KMS-11 (cell line): ENCODE data around the gene ACAT1.

Experiments
- H2AFZ ChIP-seq: fragments of 200-600 bp; sonication (generic); 2 replicates; pipeline ENCODE4 v1.6.1; 2016; ENCODE audit warnings: antibody characterized with exemption, mixed run types, low read depth
- H3K27ac ChIP-seq: fragments of 200-600 bp; sonication (generic); 2 replicates; pipeline ENCODE4 v1.6.1; 2016; ENCODE audit warnings: mild to moderate bottlenecking, mixed run types
- H3K27me3 ChIP-seq: fragments of 200-600 bp; sonication (generic); 2 replicates; pipeline ENCODE4 v1.6.1; 2017; ENCODE audit warnings: mild to moderate bottlenecking, low read depth, mixed run types, moderate library complexity; ENCODE audit not compliant: insufficient read depth
- H3K36me3 ChIP-seq: fragments of 200-600 bp; sonication (generic); 2 replicates; pipeline ENCODE4 v1.6.1; 2017; ENCODE audit warnings: mild to moderate bottlenecking, mixed run types; ENCODE audit not compliant: insufficient read depth
- H3K4me1 ChIP-seq: fragments of 200-600 bp; sonication (generic); 2 replicates; pipeline ENCODE4 v1.6.1; 2016; ENCODE audit warnings: mild to moderate bottlenecking, low read depth, mixed run types; ENCODE audit not compliant: poor library complexity, severe bottlenecking
- H3K4me2 ChIP-seq: fragments of 200-600 bp; sonication (generic); 2 replicates; pipeline ENCODE4 v1.7.0; 2016; ENCODE audit warnings: mild to moderate bottlenecking, mixed run types
- H3K4me3 ChIP-seq: fragments of 200-600 bp; sonication (generic); IDR thresholded peaks from 2 replicates; pipeline ENCODE4 v1.6.1; 2017; ENCODE audit warnings: low read depth, low read length, mixed read lengths; ENCODE audit not compliant: insufficient read depth
- H3K79me2 ChIP-seq: fragments of 200-600 bp; sonication (generic); 2 replicates; pipeline ENCODE4 v1.6.1; 2016; ENCODE audit warnings: low read depth, mixed run types; ENCODE audit not compliant: insufficient read depth
- H3K9ac ChIP-seq: fragments of 200-600 bp; sonication (generic); 2 replicates; pipeline ENCODE4 v1.6.1; 2016; ENCODE audit warnings: mild to moderate bottlenecking, mixed run types
- H4K20me1 ChIP-seq: fragments of 200-600 bp; sonication (generic); 2 replicates; pipeline ENCODE4 v1.6.1; 2016; ENCODE audit warnings: mild to moderate bottlenecking, mixed run types; ENCODE audit not compliant: insufficient read depth
- TF ChIP-seq, protein P1 (sequence below): fragments of 200-600 bp; sonication (generic); conservative IDR thresholded peaks from 2 replicates; pipeline ENCODE4 v1.6.1; 2017; ENCODE audit warnings: low read depth, mild to moderate bottlenecking, antibody characterized with exemption, low read length, moderate library complexity, mixed read lengths

The ACAT1 gene

DNA sequence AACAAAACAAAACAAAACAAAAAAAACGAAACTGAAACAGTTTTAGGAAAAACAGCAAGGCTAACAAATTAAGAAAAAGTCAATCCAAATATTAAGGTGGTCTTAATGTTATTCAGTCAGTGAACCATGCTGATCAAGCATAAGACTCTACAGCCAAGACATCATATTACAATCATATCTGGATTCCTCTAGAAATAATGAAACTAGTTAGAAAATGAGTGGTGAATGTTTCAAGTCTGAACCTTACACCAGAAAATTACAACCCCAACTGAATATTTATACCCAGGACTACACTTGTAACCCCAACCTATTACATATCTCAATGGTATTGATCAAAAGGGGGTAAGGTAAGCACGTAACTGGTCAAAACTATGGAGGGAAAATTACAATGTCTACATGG is 48.8 kb downstream of the ACAT1 start:
- Histone ChIP-seq H3K36me3 (no peaks in the 10 kb centered on the region), H3K27ac (no peak overlapping the region), H3K4me2 (no peak overlapping the region; the same call in 1 of the 2 replicates), H2AFZ (no peak overlapping the region), H3K79me2 (no peaks in the 10 kb centered on the region), H4K20me1 (no peaks in the 10 kb centered on the region), H3K4me3 (no peak overlapping the region), H3K9ac (no peak overlapping the region), H3K27me3 (no peaks in the 10 kb centered on the region), H3K4me1 (peaks cover 33% of the 10 kb centered on the region)
- TF ChIP-seq, protein P1, sequence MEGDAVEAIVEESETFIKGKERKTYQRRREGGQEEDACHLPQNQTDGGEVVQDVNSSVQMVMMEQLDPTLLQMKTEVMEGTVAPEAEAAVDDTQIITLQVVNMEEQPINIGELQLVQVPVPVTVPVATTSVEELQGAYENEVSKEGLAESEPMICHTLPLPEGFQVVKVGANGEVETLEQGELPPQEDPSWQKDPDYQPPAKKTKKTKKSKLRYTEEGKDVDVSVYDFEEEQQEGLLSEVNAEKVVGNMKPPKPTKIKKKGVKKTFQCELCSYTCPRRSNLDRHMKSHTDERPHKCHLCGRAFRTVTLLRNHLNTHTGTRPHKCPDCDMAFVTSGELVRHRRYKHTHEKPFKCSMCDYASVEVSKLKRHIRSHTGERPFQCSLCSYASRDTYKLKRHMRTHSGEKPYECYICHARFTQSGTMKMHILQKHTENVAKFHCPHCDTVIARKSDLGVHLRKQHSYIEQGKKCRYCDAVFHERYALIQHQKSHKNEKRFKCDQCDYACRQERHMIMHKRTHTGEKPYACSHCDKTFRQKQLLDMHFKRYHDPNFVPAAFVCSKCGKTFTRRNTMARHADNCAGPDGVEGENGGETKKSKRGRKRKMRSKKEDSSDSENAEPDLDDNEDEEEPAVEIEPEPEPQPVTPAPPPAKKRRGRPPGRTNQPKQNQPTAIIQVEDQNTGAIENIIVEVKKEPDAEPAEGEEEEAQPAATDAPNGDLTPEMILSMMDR, result no peak

DNA sequence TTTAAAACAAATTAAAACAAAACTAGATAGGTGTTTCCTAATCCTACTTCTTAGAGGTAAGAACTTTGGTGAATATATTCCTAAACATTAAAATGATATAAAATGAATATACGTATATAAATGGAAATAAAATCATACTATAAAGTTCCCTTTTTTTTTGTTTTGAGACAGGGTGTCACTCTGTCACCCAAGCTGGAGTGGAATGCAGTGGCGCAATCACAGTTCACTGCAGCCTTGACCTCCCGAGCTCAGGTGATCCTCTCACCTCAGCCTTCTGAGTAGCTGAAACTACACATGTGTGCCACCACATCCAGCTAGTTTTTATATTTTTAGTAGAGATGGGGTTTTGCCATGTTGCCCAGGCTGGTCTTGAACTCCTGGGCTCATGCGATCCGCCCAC is 56.2 kb downstream of the ACAT1 start:
- Histone ChIP-seq H3K27me3 (no peaks in the 10 kb centered on the region), H2AFZ (no peak overlapping the region), H3K36me3 (no peaks in the 10 kb centered on the region), H3K27ac (no peak overlapping the region), H3K4me2 (no peak overlapping the region), H4K20me1 (no peaks in the 10 kb centered on the region), H3K9ac (no peak overlapping the region), H3K79me2 (no peaks in the 10 kb centered on the region), H3K4me1 (peaks cover 47% of the 10 kb centered on the region), H3K4me3 (no peak overlapping the region)
- TF ChIP-seq, protein P1, result no peak

DNA sequence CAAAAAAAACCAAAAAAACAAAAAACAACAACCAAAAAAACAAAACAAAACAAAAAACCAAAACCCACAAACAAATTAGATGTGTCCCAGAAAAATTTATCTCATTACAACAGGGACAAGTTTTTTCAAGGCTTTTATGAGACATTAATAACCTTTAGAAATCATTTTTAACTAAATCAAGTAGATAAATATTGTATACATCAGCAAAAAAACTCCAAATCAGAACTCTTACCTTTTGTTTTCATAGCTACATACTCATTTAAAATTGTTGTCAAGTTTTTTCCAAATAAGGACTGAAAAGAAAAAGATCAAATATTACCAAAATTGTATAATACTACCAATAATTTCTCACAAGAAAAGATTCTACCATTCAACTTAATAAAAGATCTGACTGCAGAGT is 72.4 kb downstream of the ACAT1 start:
- no peaks in the 10 kb centered on the region for H3K27me3 ChIP-seq
- no peak overlapping the region for H3K4me2 ChIP-seq
- TF ChIP-seq, protein P1, result no peak
- no peak overlapping the region for H3K9ac ChIP-seq
- H3K4me3 ChIP-seq, result no peak overlapping the region
- H4K20me1 ChIP-seq, result no peaks in the 10 kb centered on the region
- H3K36me3 ChIP-seq, result no peaks in the 10 kb centered on the region
- H3K4me1 ChIP-seq, result peaks cover 29% of the 10 kb centered on the region
- no peaks in the 10 kb centered on the region for H3K79me2 ChIP-seq
- H3K27ac ChIP-seq, result no peak overlapping the region
- no peak overlapping the region for H2AFZ ChIP-seq

DNA sequence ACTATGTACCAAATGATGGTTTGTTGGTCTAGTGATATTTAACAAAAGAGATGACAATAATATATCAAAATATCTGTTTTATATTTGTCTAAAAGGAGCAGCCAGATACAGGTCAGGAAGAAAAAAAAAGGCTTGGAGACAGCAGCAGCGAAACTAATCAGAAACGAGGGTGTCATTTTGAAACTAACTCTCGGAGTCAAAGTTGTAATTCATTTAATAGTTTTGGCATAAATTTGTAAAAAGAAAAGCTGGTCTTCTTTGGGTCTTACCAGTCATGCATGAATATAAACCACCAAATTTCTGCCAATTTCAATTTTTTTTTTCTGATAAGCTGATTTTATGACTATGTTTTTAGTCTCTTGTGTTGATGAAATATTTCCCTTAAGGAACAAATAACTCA is 75.5 kb downstream of the ACAT1 start:
- no peaks in the 10 kb centered on the region for H3K79me2 ChIP-seq
- H3K36me3 ChIP-seq, result no peaks in the 10 kb centered on the region
- H3K27ac ChIP-seq, result peak overlapping the region; percentile 11; the same call in 1 of the 2 replicates
- no peak overlapping the region for H3K4me2 ChIP-seq
- H3K9ac ChIP-seq, result no peak overlapping the region
- no peaks in the 10 kb centered on the region for H3K27me3 ChIP-seq
- H3K4me1 ChIP-seq, result peaks cover 29% of the 10 kb centered on the region
- H4K20me1 ChIP-seq, result no peaks in the 10 kb centered on the region
- TF ChIP-seq, protein P1, result no peak
- no peak overlapping the region for H2AFZ ChIP-seq
- no peak overlapping the region for H3K4me3 ChIP-seq
